Esophagus squamous epithelium (tissue), 5 donors: ENCODE data around the gene CACNB1. TPM values are rescaled to one million over a fixed set of nuclear protein-coding genes. Genes with fewer than 3 reads are reported as not detected.
A peak's percentile ranks its signal among the peaks of the same experiment; 100 is the strongest.

Source experiments
- DNase-seq: peaks from one replicate; lab custom pipeline; 2025; lab: John Stamatoyannopoulos, UW
- H3K27ac ChIP-seq, 4 donors: fragments of 200-600 bp; sonication (generic); one replicate each; pipeline ENCODE4 v1.5.1; 2016 to 2019; ENCODE audit warnings: mild to moderate bottlenecking in 1 of 4
- H3K27me3 ChIP-seq, 4 donors: fragments of 200-600 bp; sonication (generic); 1 replicate in 3 of 4; 2 replicates in 1 of 4; pipeline versions ENCODE4 v1.5.1 to v1.6.0; 2017 to 2021; ENCODE audit warnings: antibody characterized with exemption in 1 of 4
- H3K36me3 ChIP-seq, 3 donors: fragments of 200-600 bp; sonication (generic); one replicate each; pipeline ENCODE4 v1.5.1; 2016 to 2019
- H3K4me1 ChIP-seq, 3 donors: fragments of 200-600 bp; sonication (generic); one replicate each; pipeline ENCODE4 v1.5.1; 2017 to 2019
- H3K4me3 ChIP-seq, 4 donors: fragments of 200-600 bp; sonication (generic); 1 replicate in 3 of 4; 2 replicates in 1 of 4; pipeline ENCODE4 v1.5.1; 2016 to 2019; ENCODE audit warnings: mild to moderate bottlenecking in 2 of 4, moderate library complexity in 1 of 4
- H3K9me3 ChIP-seq, 3 donors: fragments of 200-600 bp; sonication (generic); one replicate each; pipeline ENCODE4 v1.5.1; 2016 to 2019
- POLR2A ChIP-seq, 4 donors: fragments of 450-650 bp; IDR thresholded peaks; one replicate each; pipeline ENCODE4 v1.6.1; 2017; ENCODE audit warnings: antibody characterized with exemption in 4 of 4, mild to moderate bottlenecking in 4 of 4, moderate library complexity in 3 of 4
- WGBS, 2 donors: methylation state at CpG; one replicate each; pipeline ENCODE4 v1.1.5; 2018; 5-methylcytosine and 5-hydroxymethylcytosine counted together
- intact Hi-C: fragments of 100-400 bp; cut with DNase I; formaldehyde crosslinking; loops from one replicate; pipeline ENCODE4 v1.15.0; 2022
- total RNA-seq, 4 donors: library from RNA; depleted of rRNA; stranded (reverse); fragments of >200 nt; gene quantifications; one replicate each; pipeline ENCODE4 v1.1.0, GENCODE V29; 2016
- TF ChIP-seq, protein P1 (sequence below), 6 experiments: fragments of 450-650 bp in 4 of 6; fragments of 200-600 bp in 2 of 6; sonication (generic) in 2 of 6; IDR thresholded peaks; one replicate each; pipeline ENCODE4 v1.5.1; 2016 to 2019; ENCODE audit warnings: antibody characterized with exemption in 6 of 6, mild to moderate bottlenecking in 4 of 6, moderate library complexity in 4 of 6
- donor health status: DM: yes; HTN: yes; CAD: no.

The CACNB1 gene
- total RNA-seq, 4 donors from 2014 or later = 0.53 to 3.6 (median 0.99) TPM

DNA sequence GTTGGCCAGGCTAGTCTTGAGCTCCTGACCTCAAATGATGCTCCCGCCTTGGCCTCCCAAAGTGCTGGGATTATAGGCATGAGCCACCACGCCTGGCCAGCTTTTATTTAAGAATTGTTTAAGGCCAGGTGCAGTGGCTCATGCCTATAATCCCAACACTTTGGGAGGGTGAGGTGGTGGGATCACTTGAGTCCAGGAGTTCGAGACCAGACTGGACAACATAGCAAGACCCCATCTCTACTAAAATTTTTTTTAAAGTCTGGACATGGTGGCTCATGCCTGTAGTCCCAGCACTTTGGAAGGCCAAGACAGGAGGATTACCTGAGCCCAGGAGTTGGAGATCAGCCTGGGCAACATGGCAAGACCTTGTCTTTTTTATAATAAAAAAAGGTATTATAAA, 51.2 kb downstream of the CACNB1 start:
- intact Hi-C loops = no loop called here
- H3K27me3 ChIP-seq = peaks cover 0 to 10% (median 0%) of the 10 kb centered on the region in 4 donors
- H3K4me1 ChIP-seq = peaks cover 14 to 51% (median 18%) of the 10 kb centered on the region in 3 donors
- WGBS, 2 donors = 92 to 100% methylated on average over 2 to 3 of the region's 3 CpGs
- H3K36me3 ChIP-seq = no peaks in the 10 kb centered on the region
- TF ChIP-seq, protein P1, sequence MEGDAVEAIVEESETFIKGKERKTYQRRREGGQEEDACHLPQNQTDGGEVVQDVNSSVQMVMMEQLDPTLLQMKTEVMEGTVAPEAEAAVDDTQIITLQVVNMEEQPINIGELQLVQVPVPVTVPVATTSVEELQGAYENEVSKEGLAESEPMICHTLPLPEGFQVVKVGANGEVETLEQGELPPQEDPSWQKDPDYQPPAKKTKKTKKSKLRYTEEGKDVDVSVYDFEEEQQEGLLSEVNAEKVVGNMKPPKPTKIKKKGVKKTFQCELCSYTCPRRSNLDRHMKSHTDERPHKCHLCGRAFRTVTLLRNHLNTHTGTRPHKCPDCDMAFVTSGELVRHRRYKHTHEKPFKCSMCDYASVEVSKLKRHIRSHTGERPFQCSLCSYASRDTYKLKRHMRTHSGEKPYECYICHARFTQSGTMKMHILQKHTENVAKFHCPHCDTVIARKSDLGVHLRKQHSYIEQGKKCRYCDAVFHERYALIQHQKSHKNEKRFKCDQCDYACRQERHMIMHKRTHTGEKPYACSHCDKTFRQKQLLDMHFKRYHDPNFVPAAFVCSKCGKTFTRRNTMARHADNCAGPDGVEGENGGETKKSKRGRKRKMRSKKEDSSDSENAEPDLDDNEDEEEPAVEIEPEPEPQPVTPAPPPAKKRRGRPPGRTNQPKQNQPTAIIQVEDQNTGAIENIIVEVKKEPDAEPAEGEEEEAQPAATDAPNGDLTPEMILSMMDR (IDR thresholded peaks at IDR 0.05) = no peak
- no peak for TF ChIP-seq POLR2A (IDR thresholded peaks at IDR 0.05)
- DNase-seq = no peak
- H3K27ac ChIP-seq = no peak overlapping the region
- H3K4me3 ChIP-seq = no peak overlapping the region
- no peaks in the 10 kb centered on the region for H3K9me3 ChIP-seq

DNA sequence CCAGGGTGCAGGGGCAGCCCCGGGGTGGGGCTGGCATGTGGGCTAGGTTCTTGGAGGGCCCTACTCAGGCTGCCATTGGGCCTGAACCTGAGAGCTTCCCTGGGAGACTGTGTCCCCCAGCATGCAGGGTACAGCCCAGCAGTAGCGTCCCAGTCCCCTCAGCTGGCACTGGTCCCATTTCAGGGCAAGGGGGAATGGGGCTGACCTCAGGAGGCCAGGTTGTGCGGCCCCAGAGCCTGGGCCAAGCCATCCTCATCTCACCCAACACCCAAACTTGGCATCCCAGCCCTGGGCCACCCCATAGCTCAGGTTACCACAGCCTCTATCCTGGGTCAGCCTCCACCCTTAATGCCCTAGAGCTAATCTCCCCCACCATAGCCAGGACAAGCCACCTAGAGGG, 52.3 kb downstream of the CACNB1 start:
- WGBS, 2 donors = 67 to 71% methylated on average over 1 of the region's 3 CpGs
- no peaks in the 10 kb centered on the region for H3K9me3 ChIP-seq
- intact Hi-C loops = no loop called here
- no peak for DNase-seq
- no peak overlapping the region for H3K4me3 ChIP-seq
- TF ChIP-seq, protein P1 (IDR thresholded peaks at IDR 0.05) = no peak
- H3K27me3 ChIP-seq = no peaks in the 10 kb centered on the region
- H3K27ac ChIP-seq = peak overlapping the region in 3 of 4 donors; percentile 31 to 82 (median 79)
- no peaks in the 10 kb centered on the region for H3K36me3 ChIP-seq
- peaks cover 13 to 39% (median 18%) of the 10 kb centered on the region in 3 donors for H3K4me1 ChIP-seq

DNA sequence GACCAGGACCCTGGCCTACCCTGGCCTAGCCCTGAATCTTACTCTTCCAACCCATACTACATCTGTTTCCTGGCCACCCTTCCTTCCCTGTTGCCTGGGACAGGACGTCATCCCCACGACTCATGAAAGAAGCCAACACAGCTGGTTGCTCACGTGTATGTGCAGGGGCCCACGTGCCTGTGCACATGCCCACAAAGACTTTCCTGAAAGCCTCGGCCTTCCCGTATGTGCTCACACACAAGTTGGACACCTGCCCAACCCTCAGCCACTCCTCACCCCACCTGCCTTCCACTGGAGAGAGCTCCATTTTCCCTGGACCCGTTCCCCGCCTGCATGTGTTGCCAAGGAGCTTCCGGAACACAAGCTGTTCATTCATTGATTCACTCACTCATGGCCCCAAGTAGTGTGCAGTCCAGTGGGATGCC, 53.0 kb downstream of the CACNB1 start:
- WGBS, 2 donors = 30 to 35% methylated on average over 5 to 9 of the region's 9 CpGs

DNA sequence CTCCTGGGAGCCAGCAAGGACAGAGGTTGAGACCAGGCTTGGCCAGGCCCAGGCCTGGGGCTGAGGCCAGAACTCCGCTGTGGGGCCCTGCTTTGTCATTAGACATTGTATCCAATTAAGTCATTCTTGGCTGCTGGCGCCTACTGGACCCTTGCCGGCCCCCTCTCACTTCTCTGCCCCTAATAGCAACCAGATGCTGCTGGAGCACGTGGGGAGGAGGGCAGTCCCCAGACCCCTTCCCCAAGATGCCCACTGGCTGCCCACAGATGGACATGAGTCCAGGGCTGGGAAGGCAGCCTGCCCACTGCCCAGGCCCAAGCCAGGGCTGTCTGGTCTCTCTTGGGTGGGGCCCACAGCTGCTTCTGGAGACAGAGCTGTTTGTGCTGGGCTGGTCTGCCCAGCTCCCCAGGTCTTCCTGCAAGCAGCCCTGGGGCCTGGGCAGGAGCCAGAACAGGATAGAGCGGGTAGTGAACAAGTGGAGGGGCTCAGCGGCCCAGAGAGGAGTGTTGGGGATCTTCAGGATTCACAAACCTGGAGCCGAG, 53.8 kb downstream of the CACNB1 start:
- intact Hi-C loops = no loop called here
- Histone ChIP-seq H3K4me1 (peaks cover 18 to 45% (median 22%) of the 10 kb centered on the region in 3 donors), H3K27ac (peak overlapping the region; percentile 33 to 82 (median 70)), H3K36me3 (no peaks in the 10 kb centered on the region), H3K4me3 (no peak overlapping the region), H3K9me3 (no peaks in the 10 kb centered on the region), H3K27me3 (no peaks in the 10 kb centered on the region)
- TF ChIP-seq POLR2A (IDR thresholded peaks at IDR 0.05) = no peak
- TF ChIP-seq, protein P1 (IDR thresholded peaks at IDR 0.05) = no peak
- WGBS, 2 donors = 81 to 86% methylated on average over 1 to 4 of the region's 7 CpGs
- DNase-seq = no peak

More for the DNA sequence above, 53.0 kb downstream of the CACNB1 start:
- H3K4me1 ChIP-seq = peaks cover 17 to 37% (median 18%) of the 10 kb centered on the region in 3 donors
- intact Hi-C loops = no loop called here
- H3K36me3 ChIP-seq = no peaks in the 10 kb centered on the region
- H3K27me3 ChIP-seq = no peaks in the 10 kb centered on the region
- H3K9me3 ChIP-seq = no peaks in the 10 kb centered on the region
- DNase-seq = peak; percentile 30
- TF ChIP-seq, protein P1 (IDR thresholded peaks at IDR 0.05) = no peak
- TF ChIP-seq POLR2A (IDR thresholded peaks at IDR 0.05) = no peak
- H3K4me3 ChIP-seq = no peak overlapping the region
- peak overlapping the region; percentile 33 to 82 (median 70) for H3K27ac ChIP-seq

DNA sequence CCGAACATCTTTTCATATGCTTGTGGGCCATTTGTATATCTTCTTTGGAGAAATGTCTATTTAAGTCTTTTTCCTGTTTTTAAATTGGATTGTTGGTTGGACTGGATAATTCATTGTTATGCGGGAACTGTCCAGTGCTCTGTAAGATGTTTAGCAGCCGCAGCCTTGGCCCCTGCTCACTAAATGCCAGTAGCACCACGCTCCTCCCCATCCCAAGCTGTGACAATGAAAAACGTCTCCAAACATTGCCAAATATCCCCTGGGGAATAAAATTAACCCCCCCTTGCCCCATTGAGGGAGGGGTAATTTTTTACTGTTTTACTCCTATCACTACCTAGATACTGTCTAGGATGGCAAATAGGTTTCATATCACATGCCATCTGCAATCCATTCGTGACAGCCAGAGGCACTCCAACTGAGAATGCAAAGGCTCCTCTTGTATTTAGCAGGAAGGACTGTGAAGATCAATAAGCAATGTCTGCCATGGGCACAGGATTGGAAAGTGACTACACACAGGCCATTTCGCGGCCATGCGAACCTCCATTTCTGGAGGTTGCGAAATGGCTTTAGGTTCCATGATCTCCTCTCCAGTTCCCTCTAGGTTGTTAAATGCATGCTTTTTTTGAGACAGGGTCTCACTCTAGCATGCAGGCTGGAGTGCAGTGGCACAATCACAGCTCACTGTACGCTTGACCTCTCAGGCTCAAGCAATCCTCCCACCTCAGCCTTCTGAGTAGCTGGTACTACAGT, 55.4 kb downstream of the CACNB1 start:
- 86% methylated on average over 11 of the region's 11 CpGs for WGBS, 2 donors
- TF ChIP-seq, protein P1 (IDR thresholded peaks at IDR 0.05) = no peak
- no peak for TF ChIP-seq POLR2A (IDR thresholded peaks at IDR 0.05)
- intact Hi-C loops = no loop called here
- H3K36me3 ChIP-seq = no peaks in the 10 kb centered on the region
- peaks cover 18 to 44% (median 22%) of the 10 kb centered on the region in 3 donors for H3K4me1 ChIP-seq
- no peaks in the 10 kb centered on the region for H3K9me3 ChIP-seq
- no peak overlapping the region for H3K27ac ChIP-seq
- H3K27me3 ChIP-seq = no peaks in the 10 kb centered on the region
- no peak overlapping the region for H3K4me3 ChIP-seq
- no peak for DNase-seq
